Lung (tissue), 12 donors: ENCODE measurements around the gene KRT26. TPM values are rescaled to one million over a fixed set of nuclear protein-coding genes. Genes with fewer than 3 reads are reported as not detected.

Experiments used
- ATAC-seq: fragments of 200-7000 bp; cut with Tn5 transposase; one replicate; pipeline ENCODE4 v1.9.1; 2020; ENCODE audit warnings: moderate number of reproducible peaks; ENCODE audit not compliant: insufficient read depth, low FRiP score
- DNase-seq, 3 donors: peaks; one replicate each; pipeline ENCODE4 v3.0.0-alpha.2; 2013 to 2017
- H3K27ac ChIP-seq, 2 donors: one replicate each; pipeline ENCODE4 v1.5.1; 2013; ENCODE audit warnings: mild to moderate bottlenecking in 2 of 2, moderate library complexity in 2 of 2, control low read depth in 1 of 2, inconsistent platforms in 1 of 2, low read depth in 1 of 2, low read length in 1 of 2
- H3K27me3 ChIP-seq, 3 donors: one replicate each; pipeline ENCODE4 v1.5.1; 2013; ENCODE audit warnings: low read length in 2 of 3; ENCODE audit not compliant: control insufficient read depth in 3 of 3, insufficient read depth in 3 of 3
- H3K36me3 ChIP-seq, 4 donors: one replicate each; pipeline ENCODE4 v1.5.1; 2013; ENCODE audit warnings: low read length in 4 of 4, mild to moderate bottlenecking in 1 of 4, moderate library complexity in 1 of 4; ENCODE audit not compliant: control insufficient read depth in 4 of 4, insufficient read depth in 4 of 4
- H3K4me1 ChIP-seq, 5 donors: one replicate each; pipeline ENCODE4 v1.5.1; 2013; ENCODE audit warnings: low read length in 5 of 5, mild to moderate bottlenecking in 2 of 5, moderate library complexity in 1 of 5; ENCODE audit not compliant: control insufficient read depth in 5 of 5, insufficient read depth in 5 of 5
- H3K4me3 ChIP-seq: one replicate; pipeline ENCODE4 v1.5.1; 2013; ENCODE audit warnings: mild to moderate bottlenecking, control low read depth, moderate library complexity
- H3K9ac ChIP-seq, 2 donors: one replicate each; pipeline ENCODE4 v1.5.1; 2013; ENCODE audit warnings: low read length in 2 of 2, control low read depth in 1 of 2; ENCODE audit not compliant: insufficient read depth in 1 of 2
- H3K9me3 ChIP-seq, 4 donors: one replicate each; pipeline ENCODE4 v1.5.1; 2013; ENCODE audit warnings: low read length in 3 of 4, mild to moderate bottlenecking in 1 of 4, moderate library complexity in 1 of 4; ENCODE audit not compliant: control insufficient read depth in 4 of 4, insufficient read depth in 3 of 4
- WGBS, 2 donors: extraction: QIAGEN DNeasy Blood & Tissue Kit; methylation state at CpG; one replicate each; pipeline ENCODE4 v1.1.7; 2013; 5-methylcytosine and 5-hydroxymethylcytosine counted together
- polyA plus RNA-seq, 2 donors: library from polyadenylated mRNA; stranded (reverse); fragments of 200-250 nt; gene quantifications; one replicate each; pipeline ENCODE4 v1.2.1, GENCODE V29; 2013
- total RNA-seq, 2 donors: library from RNA; depleted of rRNA in 1 of 2; stranded (reverse); fragments of >200 nt in 1 of 2; gene quantifications; one replicate each; pipeline ENCODE4 v1.2.1, GENCODE V29; 2014 to 2021
- TF ChIP-seq, protein P1 (sequence below): IDR thresholded peaks from 2 replicates; pipeline ENCODE4 v1.5.1; 2012; ENCODE audit warnings: mild to moderate bottlenecking; ENCODE audit errors: control extremely low read depth, extremely low read depth
- donor health status: control.
- donor health status: control.
- donor health status: Bipolar disorder and iron deficiency.
- donor health status: healthy.
- donor health status: DM: yes; HTN: yes; CAD: no.

The KRT26 gene
- total and polyA plus RNA-seq, 4 donors, result not detected

DNA sequence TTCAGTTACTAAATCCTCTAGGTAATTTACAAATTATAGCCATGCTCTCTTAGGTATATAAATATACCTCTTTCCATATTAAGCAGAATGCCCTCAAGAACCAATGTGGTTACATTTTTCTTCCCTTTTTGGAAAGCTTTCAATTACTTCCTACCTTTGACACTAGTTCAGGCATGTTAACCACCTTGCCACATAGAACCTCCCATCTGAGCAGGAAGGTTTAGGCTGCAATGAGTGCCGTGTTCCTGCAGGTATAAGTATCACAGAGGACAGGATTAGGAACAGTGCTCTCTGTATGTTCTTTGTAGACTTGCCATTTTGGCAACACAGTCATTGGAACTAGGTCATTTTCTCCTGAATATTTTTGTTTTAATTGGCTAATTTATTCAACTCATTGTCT, 37.0 kb downstream of the KRT26 start:
- ATAC-seq, result no peak
- WGBS, 2 donors, result 81 to 85% methylated on average over 1 of the region's 1 CpG
- H3K4me1 ChIP-seq, result no peaks in the 10 kb centered on the region
- H3K36me3 ChIP-seq, result no peaks in the 10 kb centered on the region
- TF ChIP-seq, protein P1, sequence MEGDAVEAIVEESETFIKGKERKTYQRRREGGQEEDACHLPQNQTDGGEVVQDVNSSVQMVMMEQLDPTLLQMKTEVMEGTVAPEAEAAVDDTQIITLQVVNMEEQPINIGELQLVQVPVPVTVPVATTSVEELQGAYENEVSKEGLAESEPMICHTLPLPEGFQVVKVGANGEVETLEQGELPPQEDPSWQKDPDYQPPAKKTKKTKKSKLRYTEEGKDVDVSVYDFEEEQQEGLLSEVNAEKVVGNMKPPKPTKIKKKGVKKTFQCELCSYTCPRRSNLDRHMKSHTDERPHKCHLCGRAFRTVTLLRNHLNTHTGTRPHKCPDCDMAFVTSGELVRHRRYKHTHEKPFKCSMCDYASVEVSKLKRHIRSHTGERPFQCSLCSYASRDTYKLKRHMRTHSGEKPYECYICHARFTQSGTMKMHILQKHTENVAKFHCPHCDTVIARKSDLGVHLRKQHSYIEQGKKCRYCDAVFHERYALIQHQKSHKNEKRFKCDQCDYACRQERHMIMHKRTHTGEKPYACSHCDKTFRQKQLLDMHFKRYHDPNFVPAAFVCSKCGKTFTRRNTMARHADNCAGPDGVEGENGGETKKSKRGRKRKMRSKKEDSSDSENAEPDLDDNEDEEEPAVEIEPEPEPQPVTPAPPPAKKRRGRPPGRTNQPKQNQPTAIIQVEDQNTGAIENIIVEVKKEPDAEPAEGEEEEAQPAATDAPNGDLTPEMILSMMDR, result no peak
- peaks cover 0 to 3% (median 0%) of the 10 kb centered on the region in 4 donors for H3K9me3 ChIP-seq
- no peak overlapping the region for H3K9ac ChIP-seq
- no peak for DNase-seq
- H3K27ac ChIP-seq, result no peak overlapping the region
- no peak overlapping the region for H3K4me3 ChIP-seq
- no peaks in the 10 kb centered on the region for H3K27me3 ChIP-seq

DNA sequence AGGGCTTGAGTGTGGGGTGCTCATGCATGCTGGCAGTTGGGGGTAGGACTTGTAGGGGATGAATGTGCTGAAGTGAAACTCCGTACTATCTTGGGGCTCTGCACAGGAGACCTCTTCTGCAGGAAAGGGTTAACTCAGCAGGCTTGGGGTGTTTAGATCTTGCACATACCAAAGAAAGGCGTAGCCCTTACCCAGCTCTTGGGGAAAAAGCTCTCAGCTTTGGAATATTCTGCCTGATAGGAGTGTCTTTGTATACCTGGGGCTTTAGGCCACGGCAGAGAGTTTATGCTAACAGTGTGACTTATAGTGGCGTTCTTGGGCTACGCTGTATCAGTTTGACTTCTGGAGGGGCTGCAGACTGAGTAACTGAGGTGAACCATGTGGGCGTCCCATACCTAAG, 38.0 kb downstream of the KRT26 start:
- 80 to 83% methylated on average over 6 of the region's 6 CpGs for WGBS, 2 donors
- ATAC-seq (no peak), DNase-seq (no peak)
- Histone ChIP-seq H3K27ac (no peak overlapping the region), H3K9ac (no peak overlapping the region), H3K9me3 (peaks cover 0 to 3% (median 0%) of the 10 kb centered on the region in 4 donors), H3K36me3 (no peaks in the 10 kb centered on the region), H3K4me1 (no peaks in the 10 kb centered on the region), H3K4me3 (no peak overlapping the region), H3K27me3 (no peaks in the 10 kb centered on the region)
- TF ChIP-seq, protein P1, result no peak

DNA sequence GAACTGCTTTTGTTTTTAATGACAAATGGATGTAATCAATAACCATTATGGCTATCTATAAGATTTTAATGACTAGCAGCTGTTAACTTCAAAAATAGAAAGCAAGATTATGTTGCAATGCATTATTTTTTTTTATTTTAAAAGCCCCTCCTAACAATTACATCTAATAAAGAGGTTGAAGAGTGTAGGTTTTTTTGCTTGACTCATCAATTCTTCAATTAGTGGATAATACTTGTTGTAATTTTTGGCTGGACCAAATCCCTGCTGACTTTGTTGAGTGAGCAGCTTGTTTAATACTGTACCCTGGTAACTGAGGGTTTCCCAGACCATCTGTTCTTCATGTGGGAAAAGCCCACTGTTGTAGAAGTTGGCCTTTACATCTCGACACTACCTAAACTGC, 41.0 kb downstream of the KRT26 start:
- Histone ChIP-seq H3K4me1 (no peaks in the 10 kb centered on the region), H3K4me3 (no peak overlapping the region), H3K36me3 (no peaks in the 10 kb centered on the region), H3K27me3 (no peaks in the 10 kb centered on the region), H3K27ac (no peak overlapping the region), H3K9me3 (peaks cover 0 to 1% (median 0%) of the 10 kb centered on the region in 4 donors), H3K9ac (no peak overlapping the region)
- no peak for ATAC-seq
- no peak for DNase-seq
- WGBS, 2 donors, result 84 to 92% methylated on average over 1 of the region's 1 CpG
- TF ChIP-seq, protein P1, result no peak
